Measurements from ENCODE around the gene ABCC5.

Gene ABCC5

DNA sequence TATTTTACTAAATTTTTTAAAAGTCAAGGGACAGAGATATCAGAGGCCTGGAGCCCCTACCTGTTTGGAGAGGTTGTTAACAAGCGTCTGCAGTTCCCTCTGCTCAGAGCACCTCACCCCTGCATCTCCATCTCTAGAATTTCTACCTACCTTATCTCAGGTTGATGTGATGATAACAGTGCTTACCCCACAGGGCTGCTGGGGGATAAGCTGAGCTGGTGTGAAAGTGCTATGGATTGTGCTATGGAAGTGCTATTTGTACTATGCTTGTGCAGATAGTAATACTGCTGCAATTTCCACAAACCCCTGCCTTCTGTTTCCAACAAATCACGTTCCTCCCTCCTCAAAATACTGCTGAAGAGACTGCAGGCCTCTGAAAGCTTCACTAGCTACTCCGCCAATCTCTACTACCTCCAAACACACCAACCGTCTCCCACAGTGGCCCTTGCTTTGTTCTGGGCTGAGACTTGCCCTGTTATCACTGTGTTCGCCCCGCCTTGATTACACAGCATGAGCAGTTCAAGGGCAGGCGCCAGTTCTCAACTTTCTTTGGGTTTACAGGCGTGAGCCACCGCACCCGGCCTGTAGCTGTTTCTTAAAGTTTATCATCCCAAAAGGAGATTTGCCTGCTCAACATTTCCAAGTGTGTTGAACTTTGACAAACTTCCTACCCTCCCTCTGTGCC lies 104.6 kb downstream of the ABCC5 start:
- TF ChIP-seq CTCF (IDR thresholded peaks at IDR 0.05; ENCODE audit: insufficient read depth, missing control alignments) = no peak
- DNase-seq (ENCODE audit: insufficient read length, low spot score) = no peak
- FAIRE-seq = no peak

DNA sequence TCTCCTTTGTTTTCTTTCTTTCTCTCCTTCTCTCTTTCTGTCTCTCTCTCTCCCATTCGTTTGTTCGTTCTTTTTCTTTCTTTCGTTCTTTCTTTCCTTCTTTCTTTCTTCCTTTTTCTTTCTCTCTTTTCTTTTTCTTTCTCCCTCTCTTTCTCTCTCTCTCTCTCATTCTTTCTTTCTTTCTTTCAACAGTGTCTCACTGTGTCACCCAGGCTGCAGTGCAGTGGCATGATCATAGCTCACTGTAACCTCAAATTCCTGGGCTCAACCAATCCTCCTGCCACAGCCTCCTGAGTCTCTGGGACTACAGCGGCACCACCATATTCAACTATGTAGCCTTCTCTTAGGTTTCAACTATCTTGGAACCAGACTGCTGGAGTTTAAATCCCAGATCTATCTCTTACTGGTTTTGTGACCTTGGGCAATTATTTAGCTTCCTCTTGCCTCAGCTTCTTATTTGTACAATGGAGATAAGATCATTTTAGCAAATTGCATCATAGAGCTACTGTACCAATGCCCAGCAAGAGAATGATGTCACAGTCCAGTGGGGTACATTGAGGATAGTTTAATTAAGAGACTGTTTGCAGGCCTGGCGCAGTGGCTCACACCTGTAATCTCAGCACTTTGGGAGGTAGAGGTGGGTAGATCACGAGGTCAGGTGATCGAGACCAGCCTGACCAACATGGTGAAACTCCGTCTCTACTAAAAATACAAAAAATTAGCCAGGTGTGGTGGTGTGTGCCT lies 105.7 kb downstream of the ABCC5 start:
- FAIRE-seq (no peak), DNase-seq (ENCODE audit: insufficient read length, low spot score) (no peak)
- TF ChIP-seq CTCF (IDR thresholded peaks at IDR 0.05; ENCODE audit: insufficient read depth, missing control alignments) = no peak

DNA sequence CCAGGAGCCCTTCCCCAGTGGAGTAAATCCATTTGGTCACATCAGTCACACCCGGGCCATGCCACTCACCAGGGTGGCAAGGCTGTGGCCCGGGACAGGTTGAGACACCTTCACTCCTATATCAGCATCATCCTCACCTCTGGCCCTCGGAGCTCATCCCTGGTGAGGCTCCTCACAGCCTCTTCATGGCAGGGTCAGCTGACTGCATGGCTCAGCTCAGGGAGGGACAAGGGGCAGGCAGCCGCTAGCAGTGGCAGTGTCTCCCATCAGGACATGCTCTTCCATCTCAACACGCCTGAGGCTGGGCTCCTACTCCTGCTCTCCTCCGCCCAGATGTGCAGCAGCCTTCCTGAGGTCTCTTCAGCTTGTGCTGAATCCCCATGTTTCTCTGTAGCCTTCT lies 106.6 kb downstream of the ABCC5 start:
- TF ChIP-seq CTCF (IDR thresholded peaks at IDR 0.05; ENCODE audit: insufficient read depth, missing control alignments) = no peak
- FAIRE-seq (no peak), DNase-seq (ENCODE audit: insufficient read length, low spot score) (no peak)

DNA sequence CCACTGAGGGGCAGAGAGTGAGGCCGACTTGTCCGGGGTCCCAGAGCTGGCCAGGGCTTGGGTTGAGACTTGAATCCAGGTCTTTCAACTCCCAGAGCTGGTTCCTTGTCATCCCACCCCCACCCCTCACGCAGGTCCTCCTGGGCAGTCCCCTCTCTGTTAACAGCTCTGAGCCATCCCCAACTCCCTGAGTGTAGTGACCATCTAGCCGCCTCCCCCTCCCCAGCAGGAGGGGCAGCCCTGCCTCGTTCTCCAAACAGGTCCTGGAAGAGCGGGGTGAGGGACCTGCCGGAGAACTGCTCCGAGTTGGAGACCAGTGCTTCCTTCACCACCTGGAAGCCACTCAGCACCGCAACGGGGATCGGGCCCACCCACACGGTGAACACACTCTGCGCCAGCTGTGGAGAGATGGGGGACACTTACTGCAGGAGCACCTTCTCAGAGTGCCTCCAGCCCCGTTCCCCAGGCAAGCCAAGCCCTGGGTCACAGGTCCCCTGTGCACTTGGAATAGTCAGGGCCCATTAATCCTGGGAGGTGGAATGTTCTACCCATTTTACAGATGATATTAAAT lies 108.6 kb downstream of the ABCC5 start:
- DNase-seq (ENCODE audit: insufficient read length, low spot score) (no peak), FAIRE-seq (no peak)
- no peak for TF ChIP-seq CTCF (IDR thresholded peaks at IDR 0.05; ENCODE audit: insufficient read depth, missing control alignments)

- no peak for DNase-seq (ENCODE audit: insufficient read length, low spot score)
- FAIRE-seq = no peak
- TF ChIP-seq CTCF (IDR thresholded peaks at IDR 0.05; ENCODE audit: insufficient read depth, missing control alignments) = no peak
These were observed 109.8 kb downstream of the ABCC5 start for GRCh38 chr3:183907911-183908331.

DNA sequence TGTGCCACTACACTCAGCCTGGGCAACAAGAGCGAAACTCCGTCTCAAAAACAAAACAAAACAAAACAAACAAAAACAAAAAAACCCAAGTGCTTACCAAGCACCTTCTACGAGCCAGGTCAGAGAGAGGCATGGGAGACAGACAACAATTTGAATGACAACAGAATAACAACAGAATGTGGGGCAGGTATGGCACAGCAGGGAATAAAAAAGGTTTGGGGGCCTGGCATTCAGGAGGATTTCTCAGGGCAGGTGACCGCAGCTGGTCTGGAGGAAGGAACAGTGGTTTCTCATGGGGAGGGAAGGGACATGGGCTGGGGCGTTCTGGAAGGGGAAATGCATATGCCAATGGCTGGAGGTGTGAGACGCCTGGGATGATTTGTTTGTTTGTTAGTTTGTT lies 110.5 kb downstream of the ABCC5 start:
- DNase-seq (ENCODE audit: insufficient read length, low spot score) (no peak), FAIRE-seq (no peak)
- TF ChIP-seq CTCF (IDR thresholded peaks at IDR 0.05; ENCODE audit: insufficient read depth, missing control alignments) = no peak
